ENCODE results near the gene BCAS3. TPM values are rescaled to one million over a fixed set of nuclear protein-coding genes. Genes with fewer than 3 reads are reported as not detected.

The BCAS3 gene
- total and polyA plus RNA-seq, 4 donors = 11.6 to 47.6 (median 27.4) TPM

DNA sequence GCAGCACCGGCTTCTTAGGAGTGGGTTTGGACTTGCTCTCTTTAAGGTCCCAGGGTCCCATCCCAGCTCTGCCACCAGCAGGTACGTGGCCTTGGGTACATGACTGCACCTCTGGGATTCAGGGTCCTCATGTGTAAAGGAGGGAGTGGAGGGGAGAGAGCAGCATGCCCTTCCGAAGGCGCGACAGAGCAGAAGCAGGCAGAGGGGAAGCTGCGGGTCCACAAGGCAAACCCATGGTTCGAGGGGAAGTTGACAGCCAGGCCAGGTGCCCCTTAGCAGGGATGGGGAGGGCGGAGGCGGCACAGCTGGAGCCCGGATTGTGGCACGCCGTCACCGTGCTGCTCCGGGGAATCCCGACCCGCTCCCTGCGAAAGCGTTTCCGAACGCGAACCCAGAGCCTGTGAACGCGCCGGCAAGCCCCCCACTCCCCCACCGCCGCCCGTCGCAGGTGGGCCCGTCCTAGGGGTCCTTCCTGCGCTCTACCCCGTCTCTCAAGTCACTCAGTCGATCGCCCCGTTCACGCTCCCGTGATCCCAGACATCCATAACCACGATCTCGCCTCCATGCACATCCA, 717.8 kb downstream of the BCAS3 start:
- ATAC-seq (ENCODE audit: low FRiP score) (no peak), DNase-seq (no peak)
- Histone ChIP-seq H3K9me3 (ENCODE audit: control insufficient read depth, low read length) (no peaks in the 10 kb centered on the region), H3K36me3 (ENCODE audit: control insufficient read depth in 1 of 2, insufficient read depth in 2 of 2, low read length in 1 of 2) (no peaks in the 10 kb centered on the region), H3K27me3 (ENCODE audit: control insufficient read depth in 1 of 2, insufficient read depth in 2 of 2, low read length in 1 of 2) (no peaks in the 10 kb centered on the region), H3K4me3 (ENCODE audit: low read length in 2 of 2) (no peak overlapping the region), H3K27ac (ENCODE audit: low read depth in 1 of 2, low read length in 2 of 2) (no peak overlapping the region), H3K4me1 (ENCODE audit: control insufficient read depth in 1 of 2, insufficient read depth in 2 of 2, low read length in 2 of 2) (no peaks in the 10 kb centered on the region)
- WGBS, 2 donors = 82 to 90% methylated on average over 37 to 38 of the region's 38 CpGs
- intact Hi-C loops (cut with DNase I) = loop anchor here (5.0 to 10.0 kb wide), 7 partner anchors 83 to 671 kb away; no protein-coding TSS in a partner anchor

DNA sequence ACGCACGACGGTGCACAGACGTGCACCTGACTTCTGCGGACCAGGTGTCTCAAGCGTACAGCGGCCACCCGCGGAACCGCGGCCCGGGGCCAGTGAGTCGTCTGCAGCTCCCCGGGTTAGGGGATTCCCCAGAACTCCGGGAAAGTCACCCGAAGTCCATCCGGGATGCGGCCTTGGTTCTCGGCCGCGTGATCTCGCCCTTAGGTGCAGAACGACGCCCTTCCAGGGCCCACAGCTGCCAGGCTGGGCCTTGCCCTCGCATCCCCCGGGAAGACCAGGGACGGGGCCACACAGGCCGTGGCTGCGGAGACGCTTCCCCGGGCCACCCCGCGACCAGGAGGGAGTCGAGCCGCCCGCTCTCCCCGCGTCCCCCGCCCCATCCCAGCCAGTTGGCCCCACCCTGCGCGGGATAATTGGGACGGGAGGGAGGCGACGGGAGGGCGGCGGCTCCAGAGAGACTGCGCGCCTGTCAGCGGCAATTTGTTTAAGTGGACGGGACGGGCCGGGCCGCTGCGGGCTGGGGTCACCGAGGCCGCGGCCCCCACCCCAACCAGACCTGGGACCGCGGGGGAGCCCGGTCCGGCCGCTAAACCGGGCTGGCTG, 718.4 kb downstream of the BCAS3 start:
- Histone ChIP-seq H3K9me3 (ENCODE audit: control insufficient read depth, low read length) (no peaks in the 10 kb centered on the region), H3K27ac (ENCODE audit: low read depth in 1 of 2, low read length in 2 of 2) (no peak overlapping the region), H3K36me3 (ENCODE audit: control insufficient read depth in 1 of 2, insufficient read depth in 2 of 2, low read length in 1 of 2) (no peaks in the 10 kb centered on the region), H3K27me3 (ENCODE audit: control insufficient read depth in 1 of 2, insufficient read depth in 2 of 2, low read length in 1 of 2) (no peaks in the 10 kb centered on the region), H3K4me3 (ENCODE audit: low read length in 2 of 2) (no peak overlapping the region), H3K4me1 (ENCODE audit: control insufficient read depth in 1 of 2, insufficient read depth in 2 of 2, low read length in 2 of 2) (no peaks in the 10 kb centered on the region)
- intact Hi-C loops (cut with DNase I) = loop anchor here (5.0 to 10.0 kb wide), 7 partner anchors 84 to 671 kb away; no protein-coding TSS in a partner anchor
- DNase-seq (no peak), ATAC-seq (ENCODE audit: low FRiP score) (no peak)
- 47 to 54% methylated on average over 53 to 63 of the region's 63 CpGs for whole genome bisulfite sequencing, 2 donors

DNA sequence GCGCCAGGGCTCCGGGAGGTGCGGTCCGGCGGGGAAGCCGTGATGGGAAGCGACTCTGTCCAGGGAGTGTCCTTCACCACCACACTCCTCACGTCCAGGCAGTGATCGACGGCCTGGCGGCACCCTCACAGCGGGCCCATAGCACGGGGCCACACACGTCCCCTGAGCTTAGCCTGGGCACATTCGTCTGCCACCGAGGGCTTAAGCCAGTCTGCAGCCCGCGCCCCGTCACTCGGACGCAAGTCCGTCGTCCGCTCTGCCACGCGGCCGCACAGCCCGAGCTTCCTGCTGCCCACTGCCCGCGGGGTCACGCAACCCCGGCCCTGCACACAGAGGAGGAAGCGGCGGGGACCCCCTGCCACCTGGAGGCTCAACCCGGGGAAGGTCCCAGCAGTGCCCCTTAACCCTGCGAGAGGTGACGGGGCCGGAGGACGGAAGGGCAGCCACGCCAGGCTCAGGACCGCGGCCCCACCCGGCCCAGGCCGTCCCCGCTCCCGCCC, 719.0 kb downstream of the BCAS3 start:
- peak overlapping the region; percentile 42 to 87 for H3K4me3 ChIP-seq (ENCODE audit: low read length in 2 of 2)
- no peaks in the 10 kb centered on the region for H3K9me3 ChIP-seq (ENCODE audit: control insufficient read depth, low read length)
- H3K36me3 ChIP-seq (ENCODE audit: control insufficient read depth in 1 of 2, insufficient read depth in 2 of 2, low read length in 1 of 2) = no peaks in the 10 kb centered on the region
- no peaks in the 10 kb centered on the region for H3K4me1 ChIP-seq (ENCODE audit: control insufficient read depth in 1 of 2, insufficient read depth in 2 of 2, low read length in 2 of 2)
- 10 to 13% methylated on average over 43 to 46 of the region's 46 CpGs for WGBS, 2 donors
- ATAC-seq (ENCODE audit: low FRiP score) = no peak
- H3K27me3 ChIP-seq (ENCODE audit: control insufficient read depth in 1 of 2, insufficient read depth in 2 of 2, low read length in 1 of 2) = no peaks in the 10 kb centered on the region
- no peak for DNase-seq
- peak overlapping the region in 1 of 2 donors; percentile 4 for H3K27ac ChIP-seq (ENCODE audit: low read depth in 1 of 2, low read length in 2 of 2)
- intact Hi-C loops (cut with DNase I) = loop anchor here (5.0 to 10.0 kb wide), 7 partner anchors 84 to 672 kb away; no protein-coding TSS in a partner anchor

DNA sequence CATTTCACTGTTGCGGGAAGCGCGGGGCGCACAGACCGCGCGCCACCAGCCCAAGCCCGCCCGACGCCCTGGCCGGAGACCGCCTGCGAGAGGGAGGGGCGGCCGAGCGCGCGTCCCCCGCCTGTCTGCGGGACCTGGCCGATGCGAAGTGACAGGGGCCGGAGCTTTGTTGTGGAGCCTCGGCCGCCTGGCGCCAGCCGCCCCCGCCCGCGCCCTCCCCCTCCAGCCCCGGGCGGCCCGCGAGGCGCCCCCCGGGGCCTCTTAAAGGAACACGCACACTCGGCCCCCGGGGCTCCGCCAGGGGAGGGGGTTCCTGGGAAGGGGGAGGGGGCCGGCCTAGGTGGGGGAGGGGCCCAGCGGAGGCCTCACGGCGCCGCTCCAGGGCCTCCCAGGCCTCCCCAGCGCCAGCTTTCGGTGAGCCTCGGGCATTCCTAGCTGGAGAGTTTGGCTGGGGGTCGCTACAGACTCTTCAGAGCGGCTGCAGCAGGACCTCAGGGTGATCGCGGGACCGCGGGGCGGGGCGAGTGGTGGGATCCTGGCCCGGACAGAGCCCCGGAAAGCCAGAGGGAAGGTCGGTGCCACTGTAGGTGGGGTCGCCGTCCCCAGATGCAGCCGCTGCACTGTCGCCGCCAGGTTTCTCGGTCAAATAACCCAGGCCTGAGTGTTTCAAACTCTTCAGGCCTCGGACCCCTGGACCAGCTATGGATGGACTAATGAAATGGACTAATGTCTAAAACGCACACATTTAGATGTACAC, 719.6 kb downstream of the BCAS3 start:
- DNase-seq (no peak), ATAC-seq (ENCODE audit: low FRiP score) (no peak)
- Histone ChIP-seq H3K4me1 (ENCODE audit: control insufficient read depth in 1 of 2, insufficient read depth in 2 of 2, low read length in 2 of 2) (no peaks in the 10 kb centered on the region), H3K36me3 (ENCODE audit: control insufficient read depth in 1 of 2, insufficient read depth in 2 of 2, low read length in 1 of 2) (no peaks in the 10 kb centered on the region), H3K27me3 (ENCODE audit: control insufficient read depth in 1 of 2, insufficient read depth in 2 of 2, low read length in 1 of 2) (no peaks in the 10 kb centered on the region), H3K27ac (ENCODE audit: low read depth in 1 of 2, low read length in 2 of 2) (no peak overlapping the region), H3K4me3 (ENCODE audit: low read length in 2 of 2) (peak overlapping the region; percentile 42 to 87), H3K9me3 (ENCODE audit: control insufficient read depth, low read length) (no peaks in the 10 kb centered on the region)
- intact Hi-C loops (cut with DNase I) = loop anchor here (5.0 to 10.0 kb wide), 7 partner anchors 85 to 672 kb away; no protein-coding TSS in a partner anchor
- 4% methylated on average over 46 to 67 of the region's 67 CpGs for WGBS, 2 donors

DNA sequence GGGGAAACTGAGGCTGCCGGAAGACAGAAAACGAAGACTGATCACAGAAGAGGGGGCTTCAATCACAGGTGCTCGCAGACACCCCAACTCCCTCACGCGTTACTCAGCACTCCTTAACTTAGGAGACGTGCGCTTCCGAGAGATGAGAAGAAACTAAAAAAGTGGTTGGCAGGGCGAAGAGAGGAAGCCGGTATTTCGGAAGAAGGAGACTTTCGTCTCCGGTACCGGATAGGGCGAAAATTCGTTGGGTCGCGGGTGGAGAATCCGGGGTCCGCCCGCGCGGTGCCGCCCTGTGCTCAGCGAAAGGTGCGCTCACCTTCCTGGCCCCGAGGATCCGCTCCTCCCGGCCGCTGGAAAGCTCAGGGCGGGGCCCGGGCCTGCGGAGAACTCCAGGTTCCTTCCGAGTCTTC, 721.1 kb downstream of the BCAS3 start:
- no peaks in the 10 kb centered on the region for H3K27me3 ChIP-seq (ENCODE audit: control insufficient read depth in 1 of 2, insufficient read depth in 2 of 2, low read length in 1 of 2)
- ATAC-seq (ENCODE audit: low FRiP score) (no peak), DNase-seq (no peak)
- H3K9me3 ChIP-seq (ENCODE audit: control insufficient read depth, low read length) = no peaks in the 10 kb centered on the region
- WGBS, 2 donors = 1 to 2% methylated on average over 34 of the region's 34 CpGs
- peak overlapping the region; percentile 60 to 68 for H3K27ac ChIP-seq (ENCODE audit: low read depth in 1 of 2, low read length in 2 of 2)
- H3K36me3 ChIP-seq (ENCODE audit: control insufficient read depth in 1 of 2, insufficient read depth in 2 of 2, low read length in 1 of 2) = no peaks in the 10 kb centered on the region
- H3K4me3 ChIP-seq (ENCODE audit: low read length in 2 of 2) = peak overlapping the region; percentile 86 to 87
- H3K4me1 ChIP-seq (ENCODE audit: control insufficient read depth in 1 of 2, insufficient read depth in 2 of 2, low read length in 2 of 2) = no peaks in the 10 kb centered on the region
- intact Hi-C loops (cut with DNase I) = loop anchor here (5.0 to 10.0 kb wide), 7 partner anchors 86 to 674 kb away; no protein-coding TSS in a partner anchor

DNA sequence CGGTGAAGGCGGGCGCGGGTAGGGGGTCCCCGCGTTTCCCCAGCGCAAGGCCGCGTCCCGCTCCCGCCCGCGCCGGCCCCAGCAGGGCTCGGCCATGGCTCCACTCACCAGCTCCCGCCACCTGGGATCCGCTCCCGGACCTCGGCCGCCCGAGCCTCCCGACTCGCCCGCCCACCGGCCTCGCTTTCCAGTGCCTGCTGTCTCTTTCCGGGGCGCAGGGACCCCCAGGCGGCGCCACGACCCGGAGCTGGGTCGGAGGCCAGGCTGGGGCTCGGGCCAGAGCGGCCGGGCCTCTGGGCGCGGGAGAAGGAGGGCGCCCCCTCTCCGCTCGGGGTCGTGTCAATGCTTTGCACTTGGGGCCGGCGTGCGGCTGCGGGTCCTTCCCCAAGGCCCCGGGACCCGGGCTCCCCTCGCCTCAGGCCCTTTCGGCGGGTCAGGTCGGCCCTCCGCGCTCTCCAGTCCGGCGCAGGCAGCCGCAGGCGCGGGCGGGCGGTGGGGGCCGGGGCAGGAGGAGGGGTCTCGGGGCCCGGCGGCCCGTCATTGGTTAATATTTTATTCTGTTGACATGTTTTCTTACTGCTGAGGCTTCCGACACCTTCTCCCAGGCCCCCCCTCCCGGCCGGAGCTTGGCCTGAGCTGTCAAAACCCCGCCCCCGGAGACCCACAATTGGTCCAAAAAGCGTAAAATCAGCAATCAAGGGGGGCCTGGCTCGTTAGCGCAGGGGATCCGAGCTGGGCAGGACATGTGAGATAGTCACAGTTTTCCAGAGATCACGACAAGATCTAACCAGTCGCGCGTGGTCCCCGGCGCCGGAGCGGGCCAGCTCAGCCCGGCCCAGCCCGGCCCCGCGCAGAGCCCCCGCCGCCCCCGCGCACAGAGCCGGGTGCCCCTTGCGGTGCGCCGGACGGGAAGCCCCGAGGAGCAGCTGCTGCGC, 721.7 kb downstream of the BCAS3 start, which contains the start of gene TBX2:
Gene TBX2, plus strand, starts transcription at position 713 of the 935 bp plus-strand sequence. CDS start 334 bp downstream, outside the sequence.
- intact Hi-C loops (cut with DNase I) = loop anchor here (5.0 to 10.0 kb wide), 9 partner anchors 87 to 675 kb away; no protein-coding TSS in a partner anchor
- ATAC-seq (ENCODE audit: low FRiP score) = peak; percentile 47
- Histone ChIP-seq H3K36me3 (ENCODE audit: control insufficient read depth in 1 of 2, insufficient read depth in 2 of 2, low read length in 1 of 2) (no peaks in the 10 kb centered on the region), H3K4me1 (ENCODE audit: control insufficient read depth in 1 of 2, insufficient read depth in 2 of 2, low read length in 2 of 2) (no peaks in the 10 kb centered on the region), H3K9me3 (ENCODE audit: control insufficient read depth, low read length) (no peaks in the 10 kb centered on the region), H3K27me3 (ENCODE audit: control insufficient read depth in 1 of 2, insufficient read depth in 2 of 2, low read length in 1 of 2) (no peaks in the 10 kb centered on the region), H3K4me3 (ENCODE audit: low read length in 2 of 2) (peak within 1 kb of the TSS; percentile 86 to 87), H3K27ac (ENCODE audit: low read depth in 1 of 2, low read length in 2 of 2) (peak within 1 kb of the TSS; percentile 60 to 68)
- 1% methylated on average over 89 to 98 of the region's 98 CpGs for WGBS, 2 donors
- peak; percentile 92 to 93 for DNase-seq

DNA sequence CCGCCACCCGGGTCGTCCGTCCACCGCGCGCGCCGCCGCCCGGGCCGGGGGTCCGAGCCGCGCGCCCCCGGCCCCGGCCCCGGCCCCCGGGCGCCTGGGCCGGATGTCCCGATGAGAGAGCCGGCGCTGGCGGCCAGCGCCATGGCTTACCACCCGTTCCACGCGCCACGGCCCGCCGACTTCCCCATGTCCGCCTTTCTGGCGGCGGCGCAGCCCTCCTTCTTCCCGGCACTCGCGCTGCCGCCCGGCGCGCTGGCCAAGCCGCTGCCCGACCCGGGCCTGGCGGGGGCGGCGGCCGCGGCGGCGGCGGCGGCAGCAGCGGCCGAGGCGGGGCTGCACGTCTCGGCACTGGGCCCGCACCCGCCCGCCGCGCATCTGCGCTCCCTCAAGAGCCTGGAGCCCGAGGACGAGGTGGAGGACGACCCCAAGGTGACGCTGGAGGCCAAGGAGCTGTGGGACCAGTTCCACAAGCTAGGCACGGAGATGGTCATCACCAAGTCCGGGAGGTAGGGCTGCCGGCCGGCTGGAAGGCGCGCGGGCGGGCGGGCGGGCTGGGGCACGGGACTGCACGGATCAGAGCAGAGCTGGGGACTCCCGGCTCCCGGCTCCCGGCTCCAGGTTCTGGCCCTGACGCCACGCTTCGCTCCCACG, 722.5 kb downstream of the BCAS3 start:
- H3K4me1 ChIP-seq (ENCODE audit: control insufficient read depth in 1 of 2, insufficient read depth in 2 of 2, low read length in 2 of 2) = no peaks in the 10 kb centered on the region

More for the DNA sequence above, 722.5 kb downstream of the BCAS3 start:
- DNase-seq (peak in 1 of 2 donors; percentile 85), ATAC-seq (ENCODE audit: low FRiP score) (no peak)
- no peaks in the 10 kb centered on the region for H3K9me3 ChIP-seq (ENCODE audit: control insufficient read depth, low read length)
- peak overlapping the region; percentile 86 to 87 for H3K4me3 ChIP-seq (ENCODE audit: low read length in 2 of 2)
- intact Hi-C loops (cut with DNase I) = loop anchor here in 1 of 2 donors (5.0 kb wide), 2 partner anchors 268 to 493 kb away; no protein-coding TSS in a partner anchor
- no peaks in the 10 kb centered on the region for H3K27me3 ChIP-seq (ENCODE audit: control insufficient read depth in 1 of 2, insufficient read depth in 2 of 2, low read length in 1 of 2)
- 0 to 1% methylated on average over 34 to 90 of the region's 90 CpGs for WGBS, 2 donors
- no peaks in the 10 kb centered on the region for H3K36me3 ChIP-seq (ENCODE audit: control insufficient read depth in 1 of 2, insufficient read depth in 2 of 2, low read length in 1 of 2)
- peak overlapping the region; percentile 58 to 60 for H3K27ac ChIP-seq (ENCODE audit: low read depth in 1 of 2, low read length in 2 of 2)
